Brain microvascular endothelial cell (primary cell): Measurements from ENCODE around the gene TMEM156.

Source experiments
- DNase-seq: peaks from one replicate; pipeline ENCODE4 v3.0.0-alpha.2; 2020
- H3K27ac ChIP-seq: fragments of 250-450 bp; sonication (Bioruptor Pico); 2 replicates; pipeline ENCODE4 v1.5.1; 2020; ENCODE audit warnings: mild to moderate bottlenecking, moderate library complexity
- H3K27me3 ChIP-seq: fragments of 250-450 bp; sonication (Bioruptor Pico); replicated peaks from 2 replicates; pipeline ENCODE4 v1.5.1; 2020; ENCODE audit warnings: mild to moderate bottlenecking
- H3K36me3 ChIP-seq: fragments of 250-450 bp; sonication (Bioruptor Pico); replicated peaks from 2 replicates; pipeline ENCODE4 v1.5.1; 2020; ENCODE audit warnings: mild to moderate bottlenecking
- H3K4me3 ChIP-seq: 2 replicates; pipeline ENCODE4 v1.5.1; 2011; ENCODE audit warnings: low read depth, mild to moderate bottlenecking, control low read depth, low read length, moderate library complexity
- CTCF ChIP-seq: IDR thresholded peaks from 2 replicates; pipeline ENCODE4 v1.5.1; 2011; ENCODE audit warnings: low read depth, mild to moderate bottlenecking, moderate library complexity, low read length, control low read depth, inconsistent platforms; ENCODE audit errors: missing control alignments
- in situ Hi-C: cut with HindIII; loops from 2 replicates; pipeline ENCODE4 v1.10.0; 2017; ENCODE audit warnings: low sequenced_read_pairs, low pct_ligation_motif_present

Gene TMEM156

GRCh38 chr4:38917481-38918025, 114.7 kb downstream of the TMEM156 start:
- TF ChIP-seq CTCF = no peak
- Histone ChIP-seq H3K4me3 (no peak overlapping the region), H3K27ac (peak overlapping the region; percentile 31), H3K36me3 (peaks cover 85% of the 10 kb centered on the region), H3K27me3 (no peaks in the 10 kb centered on the region)
- peak; percentile 40 for DNase-seq
- in situ Hi-C loops = no loop called here
